Activated CD4-positive, alpha-beta T cell treated with anti-CD3 and anti-CD28 coated beads, Interleukin-2, amount 50 U/mL, for 4 hours (primary cell): ENCODE results near the gene TMEM39A.

Experiments
- DNase-seq, 2 experiments: peaks; one replicate each; pipeline ENCODE4 v3.0.0-alpha.2; 2020

TMEM39A gene

DNA sequence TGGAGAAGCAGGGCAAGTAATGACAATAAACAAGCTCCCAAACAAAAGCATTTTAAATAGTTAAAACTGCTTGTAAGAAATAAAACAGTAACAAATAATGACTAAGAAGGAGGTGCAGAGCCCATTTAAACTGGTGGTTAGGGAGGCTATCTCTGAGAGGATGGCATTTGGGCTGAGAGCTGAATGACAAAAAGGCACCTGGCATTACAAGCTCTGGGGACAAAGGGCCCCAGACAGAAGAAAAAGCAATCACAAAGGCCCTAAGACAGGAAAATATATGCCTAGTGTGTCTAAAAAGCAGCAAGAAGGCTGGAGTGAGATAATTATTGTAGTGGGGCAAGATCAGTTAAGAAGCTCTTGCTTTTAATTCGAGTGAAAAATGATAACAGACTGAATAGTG lies 9.6 kb downstream of the TMEM39A start:
- DNase-seq, result no peak

DNA sequence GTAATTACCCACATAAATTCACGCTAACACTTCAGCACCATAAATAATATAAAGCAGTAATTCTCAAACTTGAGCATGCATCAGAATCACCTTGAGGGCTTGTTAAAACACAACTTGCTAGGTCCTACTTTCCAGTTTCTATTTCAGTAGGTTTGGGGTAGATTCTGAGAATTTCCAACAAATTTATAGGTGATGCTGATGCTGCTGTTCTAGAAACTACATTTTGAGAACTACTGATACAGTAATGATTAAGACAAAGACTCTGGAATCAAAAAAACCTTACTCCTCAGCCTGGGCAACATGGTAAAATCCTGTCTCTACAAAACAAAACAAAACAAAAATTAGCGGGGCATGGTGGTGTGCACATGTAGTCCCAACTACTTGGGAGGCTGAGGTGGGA lies 18.8 kb downstream of the TMEM39A start:
- DNase-seq, result no peak

DNA sequence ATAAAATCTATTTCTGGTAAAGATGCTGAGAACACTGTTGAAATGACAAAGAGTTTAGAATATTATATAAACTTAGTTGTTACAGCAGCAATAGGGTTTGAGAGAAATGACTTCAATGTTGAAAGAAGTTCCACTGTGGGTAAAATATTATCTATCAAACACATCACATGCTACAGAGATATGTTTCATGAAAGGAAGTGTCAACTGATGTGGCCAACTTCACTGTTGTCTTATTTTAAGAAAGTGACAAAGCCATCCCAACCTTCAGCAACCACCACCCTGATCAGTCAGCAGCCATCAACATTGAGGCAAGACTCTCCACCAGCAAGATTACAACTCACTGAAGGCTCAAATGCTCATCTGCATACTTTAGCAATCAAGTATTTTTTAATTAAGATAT lies 20.2 kb downstream of the TMEM39A start:
- no peak for DNase-seq

DNA sequence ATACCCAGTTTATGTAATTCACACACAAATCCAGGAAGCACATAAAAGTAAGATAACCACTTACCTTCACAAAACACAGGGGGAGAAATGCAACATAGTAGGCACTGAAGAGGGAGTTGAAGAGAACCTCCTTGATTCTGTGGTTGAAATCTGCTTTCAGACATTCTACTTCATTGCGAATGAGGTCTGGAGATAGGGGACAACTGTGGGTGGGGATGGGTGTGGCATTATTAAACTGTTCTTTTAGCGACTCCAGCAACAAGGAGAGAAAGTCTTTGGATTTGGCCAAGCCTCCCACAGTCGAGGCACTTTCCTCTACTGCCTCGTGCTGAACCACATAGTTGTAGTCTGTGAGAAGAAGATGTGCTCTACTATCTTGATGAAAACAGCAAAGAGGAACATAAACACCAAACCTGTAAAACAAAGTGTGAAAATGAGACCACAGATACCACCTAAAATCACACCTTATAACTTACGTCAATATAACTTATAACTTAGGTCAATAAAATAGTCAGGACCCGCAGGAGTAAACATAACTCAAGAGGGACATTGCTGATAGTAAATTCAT lies 25.6 kb downstream of the TMEM39A start:
- DNase-seq, result no peak

DNA sequence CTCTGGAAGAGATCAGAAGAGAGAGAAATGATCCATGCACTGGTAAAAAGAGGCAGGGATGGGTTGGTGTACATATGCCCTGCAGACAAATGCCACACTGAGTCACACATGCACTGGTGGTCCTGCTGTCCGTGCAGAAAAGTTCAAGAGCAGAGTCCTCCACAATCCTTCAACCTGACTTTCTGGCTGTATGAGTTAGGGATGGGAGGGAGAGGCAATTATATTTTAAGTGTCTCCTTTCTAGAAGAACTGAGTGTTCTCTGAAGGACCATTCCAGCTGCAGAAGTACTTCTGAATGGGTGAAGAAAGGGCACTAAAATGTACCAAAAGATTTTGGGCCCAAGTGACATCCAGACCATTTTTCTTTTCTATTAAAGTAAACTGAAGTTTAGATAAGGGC lies 26.4 kb downstream of the TMEM39A start:
- DNase-seq, result no peak

DNA sequence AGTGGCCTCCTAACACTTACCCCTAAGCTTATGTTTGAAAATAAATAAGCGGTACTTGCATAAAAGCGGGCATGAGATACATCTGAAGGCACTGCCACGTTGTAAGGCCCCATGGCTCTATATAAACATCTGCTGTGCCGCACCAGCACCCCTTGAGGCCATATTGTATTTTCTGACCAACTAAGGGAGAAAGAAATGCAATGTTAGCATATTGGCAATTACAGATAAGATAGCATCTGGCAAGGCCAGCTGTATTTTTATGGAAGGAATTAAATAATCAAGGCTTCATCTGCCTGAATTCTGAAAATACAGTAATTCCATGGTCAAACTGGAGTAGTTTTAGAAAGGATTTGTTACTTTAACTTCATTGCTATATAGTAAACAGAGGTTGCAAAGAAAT lies 28.7 kb downstream of the TMEM39A start:
- no peak for DNase-seq

DNA sequence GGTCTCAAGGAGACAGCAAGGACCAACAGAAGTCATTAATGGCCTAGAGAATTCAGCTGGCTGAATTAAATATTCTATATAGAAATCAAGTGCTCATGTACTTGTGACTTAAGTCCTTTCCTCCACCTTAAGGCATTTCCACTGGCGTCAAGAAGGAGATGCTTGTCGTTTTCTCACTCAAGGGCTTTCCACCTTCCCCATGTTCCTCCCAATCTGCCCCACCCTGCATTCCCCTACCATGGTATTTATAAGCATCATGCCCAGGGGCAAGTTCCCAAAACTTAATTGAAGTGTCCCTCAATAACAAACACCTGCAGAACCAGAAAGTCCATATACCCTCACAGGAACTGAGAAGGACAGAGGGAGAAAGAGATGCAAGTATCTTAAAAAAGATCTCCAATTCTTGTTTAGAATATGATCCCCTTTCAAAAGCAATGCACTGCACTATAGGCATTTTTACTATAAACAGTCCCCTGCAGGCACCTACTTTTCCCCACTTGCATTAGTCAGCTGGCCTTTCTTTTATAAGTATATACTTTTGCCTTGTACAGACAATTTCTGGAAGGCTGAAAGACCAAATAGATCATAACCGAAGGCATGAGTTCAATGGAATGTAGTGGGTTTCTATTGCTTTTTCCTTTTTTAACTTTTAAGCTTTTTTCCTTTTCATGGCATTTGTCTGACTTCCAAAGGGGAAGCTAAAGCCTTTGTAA lies 29.6 kb downstream of the TMEM39A start:
- no peak for DNase-seq

DNA sequence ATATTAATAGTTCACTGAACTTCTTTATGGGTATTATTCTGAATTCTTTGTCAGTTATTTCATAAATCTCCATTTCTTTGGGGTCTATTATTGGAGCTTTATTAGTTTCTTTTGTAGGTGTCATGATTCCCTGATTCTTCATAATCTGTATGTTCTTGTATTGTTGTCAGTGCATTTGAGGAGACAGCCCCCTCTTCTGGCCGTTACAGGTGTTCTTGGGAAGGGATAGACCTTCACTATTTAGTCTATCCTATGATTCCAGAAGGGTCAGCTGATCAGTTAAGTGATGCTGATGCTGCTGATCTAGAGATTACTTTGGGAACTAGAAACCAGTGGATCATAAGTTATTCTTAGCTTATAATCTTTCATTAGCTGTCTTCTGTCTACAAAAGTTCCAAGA lies 34.9 kb downstream of the TMEM39A start:
- DNase-seq, result no peak

DNA sequence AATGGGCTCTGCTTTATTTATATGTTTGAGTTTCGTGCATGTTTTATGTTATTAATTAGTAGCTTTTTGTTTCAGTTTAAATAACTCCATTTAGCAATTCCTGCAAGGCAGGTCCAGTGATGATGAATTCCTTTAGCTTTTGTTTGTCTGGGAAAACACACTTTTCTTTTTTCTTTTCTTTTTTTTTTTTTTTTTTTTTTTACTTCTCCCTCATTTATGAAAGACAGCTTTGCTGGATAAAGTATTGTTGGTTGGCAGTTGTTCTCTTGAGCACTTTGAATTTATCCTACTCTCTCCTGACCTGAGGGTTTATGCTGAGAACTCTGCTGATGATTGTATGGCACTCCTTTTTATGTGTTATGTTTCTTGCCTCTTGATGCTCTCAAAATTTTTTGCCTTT lies 35.7 kb downstream of the TMEM39A start:
- DNase-seq, result no peak

DNA sequence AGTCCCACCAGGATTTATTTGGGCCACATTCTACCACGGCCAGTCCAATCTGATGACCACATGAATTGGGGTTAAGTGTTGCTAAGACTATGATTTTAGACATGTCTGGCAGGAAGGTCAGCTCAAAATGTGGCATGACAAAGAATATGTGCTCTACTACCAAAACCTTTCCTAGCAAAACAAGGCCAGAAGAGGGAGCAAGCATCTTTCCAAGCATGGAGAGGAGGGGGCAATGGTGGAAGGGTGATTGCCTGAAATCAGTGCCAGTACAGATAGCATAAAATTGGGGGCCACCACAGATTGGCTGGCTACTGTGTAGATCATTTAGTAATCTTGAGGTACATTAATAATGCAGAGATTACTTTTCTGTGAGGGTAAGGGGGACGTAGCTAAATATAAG lies 43.2 kb downstream of the TMEM39A start:
- DNase-seq, result no peak

DNA sequence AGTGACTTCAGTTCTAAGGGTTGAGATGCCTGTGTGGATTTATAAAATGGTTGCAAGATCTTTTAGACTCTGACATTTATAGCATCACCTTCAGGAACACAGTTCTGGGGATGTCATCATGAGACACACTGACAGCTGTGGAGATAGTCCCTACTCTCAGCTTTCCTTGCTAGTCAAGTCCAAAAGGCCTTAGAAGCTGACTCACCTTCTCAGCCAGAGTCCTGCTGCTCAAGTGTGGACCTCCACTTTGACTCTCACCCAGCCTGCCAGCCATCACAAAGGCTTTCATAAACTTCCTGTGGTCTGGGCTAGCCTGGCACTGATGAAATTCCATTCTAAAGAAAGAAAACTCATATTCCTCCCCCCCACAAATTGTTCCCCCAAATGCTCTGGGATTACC lies 44.8 kb downstream of the TMEM39A start:
- no peak for DNase-seq

DNA sequence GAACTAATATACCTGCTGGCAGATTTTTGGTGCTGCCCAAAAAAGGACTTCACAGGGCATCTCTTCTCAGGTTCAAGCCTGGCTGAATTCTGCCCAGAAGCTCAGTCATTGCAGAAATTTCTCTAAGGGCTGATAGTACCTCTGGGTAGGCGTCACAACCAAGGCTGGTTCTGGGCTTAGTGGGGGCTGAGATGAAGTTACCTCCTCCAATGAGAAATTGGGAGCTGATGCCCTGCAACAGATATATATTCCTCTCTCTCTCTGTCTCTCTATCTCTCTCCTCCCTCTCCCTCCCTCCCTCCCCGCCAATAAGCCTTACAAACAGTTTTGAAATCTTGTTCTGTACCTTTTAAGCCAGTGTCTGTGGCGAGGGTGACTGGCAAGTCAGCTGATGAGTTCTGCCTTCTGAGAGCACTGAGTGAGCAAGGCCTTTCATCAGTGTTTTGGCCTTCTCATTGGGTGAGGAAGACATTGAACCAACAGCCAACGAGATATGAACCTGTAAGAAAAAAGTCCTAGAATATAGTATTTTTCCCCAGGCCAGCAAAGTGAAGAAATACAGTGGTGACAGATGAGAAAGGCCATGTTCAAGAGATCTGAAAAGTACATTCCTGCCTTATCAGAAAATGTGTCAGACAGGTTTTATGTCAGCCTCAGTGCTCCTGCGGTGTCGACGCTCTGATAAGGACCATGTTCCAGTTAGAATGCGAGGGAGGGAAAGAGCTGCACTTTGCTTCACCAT lies 45.5 kb downstream of the TMEM39A start:
- no peak for DNase-seq

DNA sequence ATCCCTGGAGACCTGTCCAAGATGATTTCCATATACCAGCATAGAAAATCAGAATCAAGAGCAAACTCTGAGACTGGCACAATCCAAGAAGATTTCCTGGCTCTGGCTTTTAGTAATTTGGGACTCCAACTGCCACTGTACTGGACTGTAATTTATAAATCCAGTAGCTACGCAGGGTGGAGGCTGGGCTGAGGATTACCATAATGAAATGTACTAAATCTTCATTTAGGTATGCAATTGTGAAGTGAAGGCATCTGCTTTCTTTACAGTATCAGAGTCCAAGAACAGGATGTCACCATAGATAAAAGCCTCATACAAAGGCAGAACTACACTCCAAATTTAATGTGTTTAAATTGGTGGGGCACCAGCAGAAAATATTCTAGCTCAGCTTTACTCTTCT lies 46.5 kb downstream of the TMEM39A start:
- no peak for DNase-seq

DNA sequence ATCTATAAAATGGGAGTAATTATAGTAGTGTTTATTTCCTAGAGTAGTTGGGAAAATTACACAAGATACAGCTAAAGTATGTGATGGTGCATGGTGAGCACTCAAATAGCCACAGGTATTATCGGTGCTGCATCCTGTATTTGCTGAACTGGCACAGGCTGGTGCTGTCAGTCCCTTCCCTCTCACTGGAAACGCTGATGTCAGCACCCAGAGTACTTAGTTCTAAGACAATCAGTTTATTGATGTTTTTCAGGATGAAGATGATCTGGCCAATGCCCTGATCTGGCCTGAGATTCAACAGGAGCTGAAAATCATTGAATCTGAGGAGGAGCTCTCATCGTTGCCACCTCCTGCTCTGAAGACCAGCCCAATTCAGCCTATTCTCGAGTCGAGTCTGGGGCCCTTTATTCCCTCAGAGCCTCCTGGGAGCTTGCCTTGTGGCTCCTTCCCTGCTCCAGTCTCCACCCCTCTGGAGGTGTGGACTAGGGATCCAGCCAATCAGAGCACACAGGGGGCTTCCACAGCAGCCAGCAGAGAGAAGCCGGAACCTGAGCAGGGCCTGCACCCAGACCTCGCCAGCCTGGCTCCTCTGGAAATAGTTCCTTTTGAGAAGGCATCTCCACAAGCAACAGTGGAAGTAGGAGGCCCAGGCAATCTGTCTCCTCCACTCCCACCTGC lies 49.7 kb downstream of the TMEM39A start:
- DNase-seq, result no peak

DNA sequence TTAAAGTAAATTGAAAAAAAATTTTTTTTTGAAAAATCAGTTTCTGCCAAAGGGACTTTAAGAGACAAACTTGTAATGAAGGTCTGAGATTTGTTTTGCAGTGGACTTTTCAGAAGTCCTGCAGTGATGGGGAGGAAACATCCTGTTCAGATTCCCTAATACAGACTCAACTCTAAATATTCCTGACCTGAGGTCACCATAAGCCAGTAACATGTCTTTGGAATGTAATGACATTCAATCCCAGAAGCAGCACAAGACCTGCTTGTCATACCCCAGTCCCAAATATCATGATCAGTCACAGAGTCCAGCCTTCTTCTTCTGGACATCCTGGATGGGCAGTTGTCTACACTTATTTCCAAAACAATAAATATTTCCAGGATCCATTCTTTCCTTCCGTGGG lies 53.6 kb downstream of the TMEM39A start:
- DNase-seq, result no peak

DNA sequence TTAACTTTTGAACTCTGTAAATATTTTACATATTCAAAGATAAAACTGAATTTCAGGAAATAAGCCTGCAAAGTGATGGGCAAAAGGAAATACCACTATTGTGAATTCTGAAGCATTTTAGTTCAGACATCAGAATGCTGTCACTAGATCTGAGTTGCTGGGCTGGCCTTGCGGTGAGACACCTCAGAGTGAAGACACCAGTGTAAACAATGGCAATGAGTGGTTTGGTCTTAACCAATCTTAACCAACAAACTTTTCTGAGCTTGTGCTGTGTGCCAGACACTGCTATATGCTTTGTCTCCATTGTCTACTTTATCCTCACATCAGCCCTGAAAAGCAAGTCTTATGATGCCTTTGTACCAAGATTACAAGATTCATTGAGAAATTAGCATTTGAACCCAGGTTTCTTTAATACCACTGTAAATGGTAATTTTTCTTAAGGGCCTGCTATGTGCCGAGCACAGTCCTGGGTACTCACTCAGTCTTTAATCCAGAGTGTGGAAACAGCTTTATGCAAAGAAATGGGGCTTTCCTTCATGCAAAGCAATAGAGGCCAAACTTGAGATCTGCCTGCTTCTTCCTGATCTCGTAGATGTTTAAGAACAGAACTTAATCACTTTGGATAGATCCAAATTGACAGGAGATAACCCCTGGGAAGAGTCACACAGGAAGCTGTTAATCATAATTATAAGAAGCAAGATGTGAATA lies 55.0 kb downstream of the TMEM39A start:
- DNase-seq, result no peak

DNA sequence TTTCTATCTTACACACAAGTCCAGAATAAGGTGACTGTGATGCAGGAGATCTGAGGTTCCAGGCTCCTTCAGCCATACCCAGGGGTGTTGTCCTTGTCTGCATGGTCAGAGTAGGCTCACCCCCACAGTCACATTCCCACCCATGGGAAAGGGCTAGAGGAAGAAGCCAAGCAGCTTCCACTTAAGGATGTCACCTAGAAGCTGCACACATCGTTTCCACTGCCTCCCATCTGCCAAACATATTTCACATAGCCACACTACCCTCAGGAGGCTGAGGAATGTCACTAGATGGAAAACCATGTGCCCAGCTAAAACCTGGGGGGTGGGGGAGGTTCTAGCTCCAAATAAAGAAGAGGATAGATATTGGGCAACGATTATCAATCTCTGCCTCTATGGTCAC lies 58.1 kb downstream of the TMEM39A start:
- no peak for DNase-seq

DNA sequence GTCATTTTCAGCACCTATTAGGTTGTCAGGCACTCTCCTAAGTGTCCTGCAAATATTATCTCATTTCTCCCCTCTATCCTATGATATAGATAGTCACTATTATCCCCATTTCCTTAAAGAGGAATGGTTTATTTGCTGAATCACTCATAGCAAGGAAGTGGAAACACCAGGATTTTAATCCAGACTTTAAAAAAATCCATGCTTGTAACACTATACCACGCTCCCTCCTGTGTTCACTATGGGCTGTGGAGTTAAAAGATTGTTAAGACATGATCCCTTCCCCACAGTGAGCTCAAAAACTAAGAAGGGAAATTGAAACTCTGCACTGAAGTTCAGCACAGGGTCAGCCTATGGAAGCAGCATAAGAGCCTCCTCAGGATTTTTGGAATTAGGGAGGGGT lies 60.2 kb downstream of the TMEM39A start:
- no peak for DNase-seq

DNA sequence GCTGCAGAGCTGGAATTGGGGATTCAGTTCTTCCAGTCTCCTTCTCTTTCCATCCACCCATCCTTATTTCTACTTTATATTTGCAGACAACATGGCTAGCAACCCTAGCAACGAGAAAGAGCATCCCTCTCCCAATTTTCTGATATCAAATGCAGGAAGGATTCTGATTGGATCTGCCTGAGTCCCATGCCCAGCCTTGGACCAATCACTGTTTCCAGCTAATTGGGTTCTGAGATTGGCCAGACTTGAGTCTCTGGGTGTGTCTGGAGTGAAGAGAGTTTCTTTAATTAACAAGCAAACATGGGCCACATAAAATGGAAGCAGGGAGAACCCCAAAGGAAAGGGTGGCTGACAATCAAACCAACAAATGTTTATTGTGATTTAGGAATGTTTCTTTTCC lies 60.6 kb downstream of the TMEM39A start:
- DNase-seq, result no peak

DNA sequence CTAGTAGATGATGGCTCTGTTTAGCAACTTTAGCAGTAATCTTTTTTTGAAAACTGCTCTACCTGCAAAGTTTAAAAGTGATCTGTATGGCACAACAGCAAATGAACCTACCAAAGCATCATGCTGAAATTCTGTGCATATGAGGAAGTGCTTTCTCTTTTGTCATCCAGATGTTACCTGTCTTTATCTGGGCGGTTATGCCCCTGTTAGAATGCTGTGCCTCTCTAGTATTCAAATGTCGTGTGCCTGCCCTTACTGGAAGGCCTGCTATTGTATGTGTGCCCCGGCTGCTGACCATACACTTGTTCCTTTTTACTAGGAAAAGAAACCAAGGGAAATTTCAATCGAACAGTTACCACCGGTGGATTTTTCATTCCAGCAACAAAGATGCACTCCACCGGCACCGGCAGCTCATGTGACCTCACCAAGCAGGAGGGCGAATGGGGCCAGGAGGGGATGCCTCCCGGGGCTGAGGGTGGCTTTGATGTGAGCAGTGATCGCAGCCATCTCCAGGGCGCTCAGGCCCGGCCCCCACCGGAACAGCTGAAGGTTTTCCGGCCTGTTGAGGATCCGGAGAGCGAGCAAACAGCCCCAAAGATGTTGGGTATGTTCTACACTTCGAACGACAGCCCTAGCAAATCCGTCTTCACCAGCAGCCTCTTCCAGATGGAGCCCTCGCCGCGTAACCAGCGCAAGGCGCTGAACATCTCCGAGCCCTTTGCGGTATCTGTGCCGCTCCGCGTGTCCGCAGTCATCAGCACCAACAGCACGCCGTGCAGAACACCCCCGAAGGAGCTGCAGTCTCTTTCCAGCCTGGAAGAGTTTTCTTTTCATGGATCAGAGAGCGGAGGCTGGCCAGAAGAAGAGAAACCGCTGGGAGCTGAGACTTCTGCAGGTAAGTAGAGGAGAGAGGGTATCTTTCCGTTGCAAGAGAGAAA lies 61.6 kb downstream of the TMEM39A start:
- DNase-seq, result no peak

DNA sequence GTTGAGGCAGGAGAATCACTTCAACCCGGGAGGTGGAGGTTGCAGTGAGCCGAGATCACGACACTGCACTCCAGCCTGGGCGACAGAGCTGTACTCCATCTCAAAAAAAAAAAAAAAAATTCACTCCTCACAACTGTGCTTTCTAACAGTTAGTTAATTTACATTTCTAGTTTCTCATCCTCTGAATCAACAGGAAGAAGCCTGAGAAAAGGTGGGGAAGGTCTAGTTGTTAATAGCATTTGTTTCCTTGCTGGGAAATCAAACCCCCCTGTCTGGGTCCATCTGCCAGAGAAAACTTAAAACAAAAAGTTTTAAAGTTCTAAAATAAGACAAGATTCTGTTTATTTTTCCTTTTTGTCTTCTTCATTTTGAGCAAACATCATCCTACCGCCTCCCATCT lies 62.3 kb downstream of the TMEM39A start:
- no peak for DNase-seq

DNA sequence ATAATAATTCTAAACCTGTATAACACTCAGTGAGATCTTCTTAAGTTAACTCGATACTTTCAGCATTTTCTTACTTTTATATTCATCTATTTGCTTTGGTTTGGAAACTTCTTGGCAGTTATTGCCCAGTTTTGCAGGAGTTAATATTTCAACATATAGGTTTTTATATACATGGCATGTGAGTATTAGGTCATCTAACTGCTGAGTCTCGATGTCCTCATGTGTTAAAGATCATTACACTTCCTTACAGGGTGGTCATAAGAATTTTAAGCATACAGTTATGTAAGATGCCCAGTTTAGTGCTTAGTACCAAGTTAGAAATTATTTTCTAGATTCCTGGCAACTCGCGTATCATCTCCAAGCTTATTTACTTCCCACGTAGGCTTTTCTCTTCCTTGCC lies 62.9 kb downstream of the TMEM39A start:
- DNase-seq, result no peak
